AG09309 (cell line): ENCODE results near the gene MYEOV.

Experiments
- DNase-seq: peaks from one replicate; pipeline ENCODE4 v3.0.0-alpha.2; 2010; ENCODE audit warnings: low read depth
- H3K4me3 ChIP-seq: 2 replicates; pipeline ENCODE4 v1.5.1; 2011; ENCODE audit warnings: mild to moderate bottlenecking, low read depth, low read length, moderate library complexity; ENCODE audit not compliant: control insufficient read depth
- CTCF ChIP-seq: IDR thresholded peaks from 2 replicates; pipeline ENCODE4 v1.5.1; 2011; ENCODE audit warnings: mild to moderate bottlenecking, low read depth, low read length, inconsistent platforms; ENCODE audit not compliant: insufficient read depth, control insufficient read depth; ENCODE audit errors: missing control alignments

MYEOV gene

GRCh38 chr11:69335007-69335780, 41.2 kb downstream of the MYEOV start:
- no peak for DNase-seq
- TF ChIP-seq CTCF, result no peak
- H3K4me3 ChIP-seq, result no peak overlapping the region

- DNase-seq, result no peak
- TF ChIP-seq CTCF, result no peak
- H3K4me3 ChIP-seq, result no peak overlapping the region
Observed at GRCh38 chr11:69335781-69336405, 41.9 kb downstream of the MYEOV start.

GRCh38 chr11:69337211-69337721, 43.3 kb downstream of the MYEOV start:
- H3K4me3 ChIP-seq, result no peak overlapping the region
- DNase-seq, result no peak
- no peak for TF ChIP-seq CTCF

- H3K4me3 ChIP-seq, result no peak overlapping the region
- DNase-seq, result no peak
- TF ChIP-seq CTCF, result no peak
Observed at GRCh38 chr11:69339041-69339733, 45.2 kb downstream of the MYEOV start.

GRCh38 chr11:69339983-69340565, 46.1 kb downstream of the MYEOV start:
- no peak overlapping the region for H3K4me3 ChIP-seq
- no peak for TF ChIP-seq CTCF
- no peak for DNase-seq

GRCh38 chr11:69342588-69343330, 48.8 kb downstream of the MYEOV start:
- H3K4me3 ChIP-seq, result no peak overlapping the region
- no peak for TF ChIP-seq CTCF
- DNase-seq, result no peak
